GM11168 (cell line): ENCODE results near the gene TNXB.

Experiments
- in situ Hi-C: fragments of 300-500 bp; cut with MboI; formaldehyde crosslinking; loops from one replicate; pipeline ENCODE4 v1.12.0; 2022; ENCODE audit warnings: low sequenced_read_pairs; ENCODE audit not compliant: unreplicated experiment

Gene TNXB, protein sequence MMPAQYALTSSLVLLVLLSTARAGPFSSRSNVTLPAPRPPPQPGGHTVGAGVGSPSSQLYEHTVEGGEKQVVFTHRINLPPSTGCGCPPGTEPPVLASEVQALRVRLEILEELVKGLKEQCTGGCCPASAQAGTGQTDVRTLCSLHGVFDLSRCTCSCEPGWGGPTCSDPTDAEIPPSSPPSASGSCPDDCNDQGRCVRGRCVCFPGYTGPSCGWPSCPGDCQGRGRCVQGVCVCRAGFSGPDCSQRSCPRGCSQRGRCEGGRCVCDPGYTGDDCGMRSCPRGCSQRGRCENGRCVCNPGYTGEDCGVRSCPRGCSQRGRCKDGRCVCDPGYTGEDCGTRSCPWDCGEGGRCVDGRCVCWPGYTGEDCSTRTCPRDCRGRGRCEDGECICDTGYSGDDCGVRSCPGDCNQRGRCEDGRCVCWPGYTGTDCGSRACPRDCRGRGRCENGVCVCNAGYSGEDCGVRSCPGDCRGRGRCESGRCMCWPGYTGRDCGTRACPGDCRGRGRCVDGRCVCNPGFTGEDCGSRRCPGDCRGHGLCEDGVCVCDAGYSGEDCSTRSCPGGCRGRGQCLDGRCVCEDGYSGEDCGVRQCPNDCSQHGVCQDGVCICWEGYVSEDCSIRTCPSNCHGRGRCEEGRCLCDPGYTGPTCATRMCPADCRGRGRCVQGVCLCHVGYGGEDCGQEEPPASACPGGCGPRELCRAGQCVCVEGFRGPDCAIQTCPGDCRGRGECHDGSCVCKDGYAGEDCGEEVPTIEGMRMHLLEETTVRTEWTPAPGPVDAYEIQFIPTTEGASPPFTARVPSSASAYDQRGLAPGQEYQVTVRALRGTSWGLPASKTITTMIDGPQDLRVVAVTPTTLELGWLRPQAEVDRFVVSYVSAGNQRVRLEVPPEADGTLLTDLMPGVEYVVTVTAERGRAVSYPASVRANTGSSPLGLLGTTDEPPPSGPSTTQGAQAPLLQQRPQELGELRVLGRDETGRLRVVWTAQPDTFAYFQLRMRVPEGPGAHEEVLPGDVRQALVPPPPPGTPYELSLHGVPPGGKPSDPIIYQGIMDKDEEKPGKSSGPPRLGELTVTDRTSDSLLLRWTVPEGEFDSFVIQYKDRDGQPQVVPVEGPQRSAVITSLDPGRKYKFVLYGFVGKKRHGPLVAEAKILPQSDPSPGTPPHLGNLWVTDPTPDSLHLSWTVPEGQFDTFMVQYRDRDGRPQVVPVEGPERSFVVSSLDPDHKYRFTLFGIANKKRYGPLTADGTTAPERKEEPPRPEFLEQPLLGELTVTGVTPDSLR (N-terminal part only)

DNA sequence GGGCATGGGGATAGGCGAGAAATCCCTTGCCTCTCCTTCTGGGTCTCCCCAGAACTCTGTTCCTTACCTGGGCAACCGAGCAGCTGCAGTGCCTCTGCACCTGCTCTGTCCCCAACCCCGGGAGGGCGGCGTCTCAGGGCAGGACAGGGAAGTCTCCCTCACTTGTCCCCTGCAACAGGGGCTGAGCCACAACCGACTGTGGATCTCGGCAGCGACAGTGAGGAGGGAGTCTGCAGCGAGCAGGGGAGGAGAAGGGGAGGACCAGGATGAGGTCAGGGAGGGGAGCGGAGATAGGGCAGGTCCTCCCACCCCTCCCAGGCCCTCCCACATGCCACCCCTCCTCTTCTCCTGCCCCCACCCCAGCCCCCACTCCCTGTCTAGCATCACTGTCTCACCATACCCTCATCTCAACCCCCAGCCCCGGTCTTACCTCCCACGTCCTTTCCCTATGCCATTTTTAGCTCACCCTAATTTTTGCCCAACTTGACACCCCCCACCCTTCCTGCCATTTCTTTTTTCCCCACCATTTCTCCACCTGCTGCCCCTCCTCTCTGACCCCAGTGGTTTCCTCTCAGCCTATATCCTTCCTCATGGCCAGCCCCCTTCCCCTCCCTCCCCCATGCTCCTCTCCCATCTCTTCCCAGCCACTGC, at the start of gene TNXB:
Gene TNXB, minus strand, starts transcription at position 225 of the 651 bp plus-strand sequence. CDS start 11,140 bp downstream, outside the sequence.
- in situ Hi-C loops = no loop called here

DNA sequence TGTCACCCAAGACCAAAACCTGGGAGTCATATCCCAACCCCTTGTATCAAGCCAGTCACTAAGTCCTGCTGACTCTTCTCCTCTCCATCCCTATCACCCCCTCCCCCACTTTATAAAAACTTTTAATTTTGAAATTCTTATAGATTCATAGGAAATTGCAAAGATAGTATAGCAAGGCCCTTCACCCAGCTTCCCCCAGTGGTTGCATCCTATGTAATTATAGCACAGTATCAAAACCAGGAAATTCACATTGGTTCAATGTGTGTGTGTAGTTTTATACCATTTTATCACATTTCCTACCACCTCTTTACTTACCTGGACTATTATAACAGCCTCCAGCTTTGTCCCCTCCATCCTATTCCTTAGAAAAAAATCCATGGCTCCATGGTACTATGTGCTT, 48.9 kb upstream of the TNXB start:
- in situ Hi-C loops = no loop called here

DNA sequence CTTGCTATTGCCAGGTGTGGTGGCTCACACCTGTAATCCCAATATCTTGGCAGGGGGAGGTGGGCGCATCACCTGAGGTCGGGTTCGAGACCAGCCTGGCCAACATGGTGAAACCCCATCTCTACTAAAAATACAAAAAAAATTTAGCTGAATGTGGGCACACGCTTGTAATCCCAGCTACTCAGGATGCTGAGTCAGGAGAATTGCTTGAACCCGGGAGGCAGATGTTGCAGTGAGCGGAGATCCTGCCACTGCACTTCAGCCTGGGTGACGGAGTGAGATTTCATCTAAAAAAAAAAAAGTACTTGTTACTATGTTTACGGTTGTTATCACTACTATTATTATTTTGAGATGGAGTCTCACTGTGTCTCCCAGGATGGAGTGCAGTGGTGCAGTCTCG, 47.8 kb upstream of the TNXB start:
- in situ Hi-C loops = no loop called here

DNA sequence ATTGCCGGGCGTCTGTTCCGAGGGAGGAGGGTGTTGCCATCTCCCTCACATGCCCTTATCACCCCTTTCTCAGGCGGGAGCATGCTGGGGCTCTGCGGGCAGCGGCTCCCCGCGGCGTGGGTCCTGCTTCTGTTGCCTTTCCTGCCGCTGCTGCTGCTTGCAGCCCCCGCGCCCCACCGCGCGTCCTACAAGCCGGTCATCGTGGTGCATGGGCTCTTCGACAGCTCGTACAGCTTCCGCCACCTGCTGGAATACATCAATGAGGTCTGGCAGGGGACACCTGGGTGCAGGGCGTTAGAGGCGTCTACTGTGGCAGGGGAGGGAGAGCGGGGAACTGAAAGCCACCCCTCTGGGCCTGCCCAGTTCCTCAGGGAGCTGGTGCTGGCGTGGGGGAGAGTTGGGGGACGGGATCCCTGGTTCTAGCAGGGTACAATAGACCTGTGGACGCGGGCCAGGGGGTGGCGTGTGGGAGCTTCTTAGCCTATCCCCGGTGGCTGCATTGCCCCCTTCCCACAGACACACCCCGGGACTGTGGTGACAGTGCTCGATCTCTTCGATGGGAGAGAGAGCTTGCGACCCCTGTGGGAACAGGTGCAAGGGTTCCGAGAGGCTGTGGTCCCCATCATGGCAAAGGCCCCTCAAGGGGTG, 45.5 kb upstream of the TNXB start:
- in situ Hi-C loops = no loop called here

DNA sequence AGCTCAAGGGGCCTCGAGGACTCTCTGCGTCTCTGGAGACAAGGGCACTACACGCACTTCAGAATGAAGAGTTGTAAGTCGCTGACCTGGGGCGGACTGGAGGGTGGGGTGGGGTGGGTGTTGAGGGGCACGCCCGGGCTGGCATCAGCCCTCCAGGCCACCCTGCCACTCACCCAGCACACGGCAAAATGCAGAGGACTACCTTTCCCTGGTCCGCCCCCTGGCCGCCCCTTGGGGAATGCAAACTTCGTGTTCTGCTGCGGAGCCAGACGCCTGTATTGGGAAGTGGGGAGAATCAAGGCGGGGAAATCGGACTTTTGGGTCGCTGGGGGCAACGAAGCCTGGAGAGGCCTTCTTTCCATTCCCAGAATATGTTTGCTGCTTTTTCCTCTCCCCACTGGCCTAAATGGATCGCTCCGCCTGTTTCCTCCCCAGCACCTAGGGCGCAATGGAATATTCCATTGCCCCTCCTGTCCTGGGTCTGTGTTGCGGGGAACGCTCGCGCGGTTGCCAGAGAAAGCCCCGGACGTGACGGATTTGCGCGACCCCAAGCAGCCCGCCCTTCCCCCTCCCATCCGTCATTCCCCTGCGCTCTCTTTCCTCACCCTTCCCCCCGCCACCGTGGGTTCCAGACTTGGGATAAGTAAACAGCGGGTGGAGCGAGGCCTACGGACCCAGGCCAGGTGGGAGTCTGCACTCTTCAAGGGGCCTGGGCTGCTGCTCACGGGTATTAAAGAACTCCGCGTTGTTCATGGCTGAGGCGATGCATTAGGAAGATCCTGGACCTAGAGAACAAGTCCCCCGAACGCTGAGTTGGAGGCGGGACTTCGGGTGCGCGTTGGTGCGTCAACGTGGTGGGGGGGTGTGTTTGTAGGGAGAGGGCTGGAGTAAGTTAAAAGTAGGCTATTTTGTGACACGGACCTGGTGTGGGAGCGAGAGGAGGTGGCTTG, 44.7 kb upstream of the TNXB start, which contains the start of gene PPT2:
Gene PPT2, plus strand, starts transcription at position 578 of the 950 bp plus-strand sequence. CDS start 454 bp downstream, outside the sequence.
- in situ Hi-C loops = no loop called here

DNA sequence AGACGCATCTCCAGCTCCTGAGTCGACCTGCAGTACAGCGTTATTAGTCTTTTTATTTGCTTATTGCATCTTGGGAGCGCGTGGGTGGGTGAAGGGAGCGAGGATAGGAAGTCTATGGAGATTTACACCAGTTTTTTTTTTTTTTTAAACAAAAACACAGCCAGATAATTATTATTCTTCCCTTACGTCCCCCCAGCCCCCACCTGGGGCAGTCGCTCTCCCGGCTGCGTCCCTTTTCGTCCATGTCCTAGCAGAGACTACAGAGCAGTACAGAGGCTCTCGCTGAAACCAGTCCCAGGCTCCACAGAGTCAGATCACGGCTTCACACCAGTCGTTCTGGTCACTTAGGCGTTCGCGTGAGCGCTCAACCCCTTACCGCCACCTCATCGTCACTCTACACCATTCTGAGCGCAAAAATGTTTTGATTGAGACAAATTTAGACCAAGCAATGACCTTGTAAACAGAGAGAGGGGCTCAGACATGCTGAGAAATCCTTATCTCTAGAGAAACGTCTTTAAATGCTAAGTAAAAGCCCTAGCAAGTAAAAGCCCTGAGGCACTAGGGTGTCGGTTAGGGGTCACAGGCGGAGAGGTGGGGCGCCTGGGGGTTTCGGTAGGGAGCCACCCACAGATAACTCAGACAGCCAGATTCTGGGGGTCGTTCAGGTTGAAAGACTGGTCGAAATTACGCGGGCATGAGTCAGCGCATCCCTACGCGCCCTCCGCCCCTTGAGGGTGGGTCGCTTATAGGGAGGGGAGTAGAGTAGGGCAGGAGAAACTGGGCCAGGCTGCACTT, 43.8 kb upstream of the TNXB start:
- in situ Hi-C loops = no loop called here

DNA sequence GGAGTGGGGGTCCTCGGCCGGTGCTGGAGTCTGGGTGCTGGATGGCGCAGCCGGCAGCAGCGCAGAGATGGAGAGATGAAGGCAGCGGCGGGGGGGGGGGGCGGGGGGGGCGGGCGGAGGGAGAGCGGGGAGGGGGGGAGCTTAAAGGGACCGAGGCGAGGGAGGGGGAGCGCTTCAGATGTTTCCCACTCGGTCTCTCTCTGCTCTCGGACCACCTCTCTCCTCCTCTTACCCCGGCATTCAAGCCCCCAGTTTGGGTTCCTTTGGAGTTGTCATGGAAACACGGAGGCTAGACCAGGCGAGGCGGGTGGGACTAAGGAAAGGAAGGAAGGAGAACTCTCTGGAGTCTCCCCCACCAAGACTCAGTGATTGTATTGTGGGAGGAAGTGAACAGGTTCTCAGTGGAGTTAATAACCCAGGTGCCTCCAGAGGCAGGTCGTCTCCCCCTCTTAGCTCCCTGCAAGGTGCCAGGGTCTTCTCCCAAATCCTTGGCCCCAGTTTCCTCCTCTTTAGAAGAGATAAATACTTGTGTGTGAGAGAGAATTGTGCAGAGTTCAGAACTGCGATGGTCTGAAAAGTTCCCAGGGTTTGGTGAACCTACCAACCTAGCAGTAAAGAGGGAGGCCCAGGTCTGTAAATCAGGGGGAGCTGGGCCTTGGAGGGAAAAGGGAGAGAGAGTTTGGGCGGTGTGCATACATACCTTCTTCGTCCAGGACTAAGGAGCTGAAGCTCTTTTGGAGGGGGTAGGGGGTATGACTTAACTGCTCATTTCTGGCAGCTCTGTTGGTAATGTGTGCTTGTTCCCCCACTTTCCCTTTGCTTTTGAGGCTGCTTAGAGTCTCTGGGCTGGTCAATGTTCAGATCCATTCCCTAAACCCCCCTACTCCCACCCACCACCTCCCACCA, 43.0 kb upstream of the TNXB start, which contains the start of gene PRRT1:
Gene PRRT1, minus strand, starts transcription at position 77 of the 906 bp plus-strand sequence. CDS start 112 bp downstream, outside the sequence.
- in situ Hi-C loops = no loop called here

DNA sequence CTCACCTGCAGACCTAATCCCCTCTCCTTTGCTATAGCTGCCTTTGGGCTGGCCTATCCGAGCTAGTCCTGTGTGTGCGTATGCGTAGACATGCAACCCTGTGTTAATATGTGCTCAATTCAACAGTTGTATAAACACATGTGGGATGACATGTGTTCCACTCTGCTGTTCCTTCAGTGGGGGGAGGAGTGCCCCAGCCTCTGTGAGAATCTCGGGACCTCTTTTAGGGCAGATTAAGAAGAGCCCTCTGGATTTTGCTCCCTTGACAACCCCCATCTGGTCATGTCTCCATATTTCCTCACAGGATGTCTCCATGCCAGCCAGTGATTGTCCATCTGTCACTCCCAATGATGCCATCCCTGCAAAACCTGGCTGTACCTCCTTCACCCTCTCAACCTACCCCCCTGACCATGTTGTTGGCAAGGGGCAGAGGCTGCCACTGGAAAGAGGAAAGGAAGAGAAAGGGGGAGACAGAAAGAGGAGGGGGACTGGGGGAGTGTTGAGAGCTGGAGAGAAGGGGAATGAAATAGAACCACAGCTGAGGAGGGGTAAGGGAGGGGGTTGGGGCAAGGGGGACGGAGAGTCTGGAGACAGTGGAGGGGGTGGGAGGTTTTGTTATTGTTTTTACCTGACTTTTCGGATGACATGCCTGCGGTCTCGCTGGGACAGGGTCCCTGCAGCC, 42.2 kb upstream of the TNXB start:
- in situ Hi-C loops = no loop called here

DNA sequence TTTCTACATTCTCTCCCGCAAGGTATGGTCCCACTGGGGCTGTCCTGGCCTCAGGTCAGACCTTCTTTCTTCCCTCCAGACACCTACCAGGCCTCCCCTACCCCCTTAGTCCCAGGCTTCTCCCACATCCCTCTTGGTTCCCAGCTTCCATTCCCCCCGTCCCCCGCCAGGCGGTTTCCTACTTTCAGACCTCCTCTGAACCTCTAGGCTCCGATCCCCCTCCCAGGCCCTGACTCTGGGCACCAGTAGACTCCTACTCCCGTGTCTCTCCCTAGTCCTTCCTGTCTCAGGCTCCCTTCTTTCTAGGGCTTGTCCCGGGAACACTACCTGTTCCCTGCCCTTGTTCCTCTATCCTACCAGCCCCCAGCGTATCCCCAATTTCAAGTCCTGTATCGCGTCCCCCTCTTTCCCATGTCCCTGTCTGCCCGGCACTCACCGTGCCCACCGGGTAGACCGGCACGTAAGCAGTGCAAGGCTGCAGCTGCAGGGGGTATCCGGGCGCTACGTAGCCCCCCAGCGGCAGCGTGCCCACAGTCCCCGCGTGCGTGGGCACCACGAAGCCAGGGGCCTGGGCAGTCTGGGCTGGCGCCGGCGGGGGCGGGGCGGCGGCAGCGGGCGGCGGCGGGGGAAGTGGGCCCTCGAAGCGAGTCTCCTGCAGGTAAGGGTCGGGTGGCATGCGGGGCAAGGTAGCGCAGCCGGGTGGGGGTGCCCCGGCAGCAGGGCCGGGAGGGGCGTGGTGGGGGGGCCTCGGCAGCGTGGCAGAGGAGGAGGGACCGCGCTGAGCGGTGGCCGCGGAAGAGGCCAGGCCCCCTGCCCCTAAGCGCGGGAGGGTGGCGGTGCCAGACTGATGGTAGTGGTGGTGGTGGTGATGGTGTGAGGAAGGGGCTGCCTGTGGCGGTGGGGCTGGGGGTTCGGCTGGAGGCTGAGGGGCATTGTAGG, 41.1 kb upstream of the TNXB start:
- in situ Hi-C loops = no loop called here

DNA sequence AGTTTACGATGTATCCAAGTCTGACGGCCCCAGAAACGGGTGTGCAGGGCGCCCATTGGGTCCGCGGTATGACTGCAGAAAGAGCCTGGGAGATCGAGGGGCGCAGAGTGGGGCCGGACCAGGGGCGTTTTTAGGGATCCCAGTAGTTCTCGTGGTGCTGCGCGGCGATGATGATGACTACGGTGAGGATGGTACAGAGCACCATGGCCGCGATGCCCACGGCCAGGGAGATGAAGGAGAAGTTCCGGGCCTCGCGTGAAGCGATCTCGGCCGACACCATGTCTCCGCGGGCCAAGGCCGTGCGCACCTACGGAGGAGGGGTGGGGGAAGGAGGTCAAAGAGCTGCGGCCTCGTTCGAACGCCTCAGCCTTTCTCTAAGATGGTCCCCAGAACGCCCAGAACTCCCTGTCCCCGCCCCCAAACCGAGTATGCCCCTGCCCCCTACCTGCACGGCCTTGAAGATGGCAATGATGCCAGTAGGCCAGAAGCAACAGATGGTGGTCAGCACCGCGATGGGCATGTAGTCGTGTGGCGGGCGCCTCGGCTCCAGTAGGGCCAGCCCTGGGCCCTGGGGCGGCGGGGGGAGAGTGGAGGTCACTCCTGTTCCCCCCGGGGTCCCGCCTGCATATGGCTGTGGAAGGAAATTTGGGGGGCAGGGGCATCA, 40.1 kb upstream of the TNXB start:
- in situ Hi-C loops = no loop called here

DNA sequence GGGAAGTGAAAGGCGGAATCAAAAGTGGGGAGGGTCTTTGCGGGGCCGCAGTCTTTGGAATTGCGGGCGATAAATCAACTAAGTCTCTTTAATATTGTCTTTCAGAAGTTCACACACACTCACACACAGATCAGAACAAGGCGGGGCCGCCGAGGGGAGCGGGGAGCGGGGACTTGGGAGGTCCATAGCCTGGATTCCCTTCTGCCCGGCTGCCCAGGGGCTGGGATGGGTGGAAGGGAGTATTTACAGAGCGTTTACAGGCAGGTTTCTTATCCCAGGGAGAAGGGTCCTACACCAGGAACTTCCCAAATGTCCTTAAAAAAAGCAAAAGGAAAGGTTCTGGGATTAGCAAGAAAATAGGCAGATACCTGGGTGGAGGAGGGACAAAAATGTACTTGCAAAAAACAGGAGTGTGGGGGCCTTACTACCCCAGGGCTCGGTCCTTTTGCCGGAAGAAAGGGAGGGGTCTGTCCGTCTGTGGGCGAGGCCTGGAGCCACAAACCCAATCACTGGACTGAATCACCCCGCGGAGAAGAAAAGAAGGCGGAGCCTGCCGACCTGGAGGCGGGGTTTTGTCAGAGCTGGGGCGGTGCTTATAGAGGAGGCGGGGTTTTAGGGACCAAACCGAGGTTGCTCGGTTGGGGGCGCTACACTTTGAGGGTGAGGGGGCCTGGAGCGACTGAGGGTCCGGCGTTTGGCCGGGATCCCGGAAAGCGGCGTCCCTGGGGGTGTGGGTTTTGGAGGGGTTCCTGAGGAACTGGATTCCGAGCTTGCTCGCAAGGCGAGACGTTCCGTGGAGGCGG, 39.4 kb upstream of the TNXB start:
- in situ Hi-C loops = no loop called here

DNA sequence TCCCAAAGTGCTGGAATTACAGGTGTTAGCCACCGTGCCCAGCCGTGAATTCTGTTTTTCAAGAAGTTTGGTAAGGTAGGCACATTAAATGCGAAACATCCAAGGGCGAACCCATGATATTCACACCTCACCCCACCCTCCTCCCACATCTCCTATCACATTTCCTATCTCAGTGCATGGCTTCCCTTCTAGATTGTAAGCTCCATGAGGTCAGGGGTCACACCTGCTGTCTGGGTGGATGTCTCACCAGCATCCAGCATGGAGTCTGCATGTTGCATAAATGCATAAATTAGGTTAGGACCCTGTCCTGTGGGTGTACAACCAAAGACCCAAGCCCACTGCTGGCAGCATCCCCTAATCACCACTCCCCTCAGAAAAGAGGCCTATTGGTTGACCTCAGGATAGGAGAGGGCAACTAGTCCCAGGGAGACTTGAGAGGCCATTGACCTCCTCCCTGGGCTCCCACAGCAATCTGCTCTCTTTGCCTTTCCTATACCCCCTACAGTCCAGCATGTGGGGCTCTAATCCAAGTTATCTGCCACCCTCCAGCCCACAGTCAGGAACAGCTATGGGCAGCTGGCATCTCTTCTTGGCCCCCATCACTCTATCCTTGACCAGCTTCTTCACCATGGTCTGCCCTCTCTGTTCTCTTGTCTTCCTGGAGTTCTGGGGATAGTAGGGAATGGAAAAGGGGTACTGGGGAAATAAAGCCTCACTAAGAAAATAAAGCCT, 38.4 kb upstream of the TNXB start:
- in situ Hi-C loops = no loop called here

DNA sequence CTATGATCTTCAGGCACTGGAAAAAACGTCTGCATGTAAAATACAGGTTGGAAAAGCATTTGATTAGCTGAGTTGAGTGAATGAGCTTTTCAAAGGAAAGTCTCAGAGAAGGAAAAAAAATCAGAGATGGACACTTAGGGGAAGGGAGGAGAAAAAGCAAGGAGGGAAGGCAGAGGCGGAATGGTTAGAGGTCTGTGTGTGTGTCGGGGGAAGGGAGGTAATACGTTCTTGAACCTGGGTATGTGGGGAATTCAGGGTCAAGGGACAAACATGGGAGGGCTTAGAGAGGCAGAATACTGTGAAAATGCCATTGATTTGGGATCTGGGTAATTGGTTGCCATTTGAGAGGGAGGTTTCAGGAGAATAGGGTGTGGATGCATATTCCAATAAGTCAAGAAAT, 37.5 kb upstream of the TNXB start:
- in situ Hi-C loops = no loop called here
